GM18499 (cell line): ENCODE data around the gene TSPAN10.

Source experiments
- ATAC-seq: cut with Tn5 transposase; IDR thresholded peaks from one replicate; pipeline ENCODE4 v1.9.1; 2021; ENCODE audit warnings: moderate number of reproducible peaks; ENCODE audit not compliant: insufficient read depth, unreplicated experiment

Gene TSPAN10

DNA sequence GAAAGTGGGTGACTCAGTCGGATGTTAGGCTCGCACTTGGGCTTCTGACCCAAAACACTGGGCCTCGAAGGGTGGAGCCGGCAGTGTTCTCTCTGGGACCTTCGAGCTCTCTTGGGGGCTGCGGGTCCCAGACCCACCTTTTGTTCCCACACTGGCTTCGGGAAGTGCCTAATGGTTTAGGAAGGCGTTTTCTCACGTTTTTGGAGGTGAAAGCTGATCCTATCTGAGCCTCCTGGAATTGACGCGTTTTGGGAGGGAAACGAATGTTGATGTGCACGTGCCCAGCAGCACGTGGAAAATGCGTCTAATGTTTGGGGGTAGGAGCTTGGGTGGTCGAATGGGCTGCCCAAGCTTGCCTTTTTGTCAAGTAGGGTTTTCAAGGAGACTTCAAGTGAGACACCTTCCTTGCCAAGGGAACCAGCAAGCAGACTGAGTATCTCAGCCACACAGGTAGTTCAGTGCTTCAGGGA, 47.5 kb downstream of the TSPAN10 start:
- no peak for ATAC-seq

DNA sequence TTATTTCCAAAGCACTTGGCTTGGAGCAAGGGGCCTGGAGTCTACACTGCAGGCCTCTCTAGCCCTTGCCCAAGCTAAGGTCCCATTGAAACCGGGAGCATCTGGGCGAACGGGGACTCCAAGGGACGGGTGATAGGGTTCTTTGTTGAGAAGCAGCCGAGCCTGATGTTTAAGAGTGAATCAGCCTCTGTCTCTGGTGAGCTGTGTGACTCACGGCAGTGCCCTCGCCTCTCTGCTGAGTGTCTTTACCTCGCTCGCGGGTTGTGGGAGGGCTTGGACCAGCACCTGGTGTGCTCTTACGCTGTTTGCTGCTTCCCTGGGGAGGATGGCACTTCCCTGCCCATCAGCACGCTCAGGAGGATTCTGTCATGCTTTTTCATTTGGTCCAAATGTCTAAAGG, 48.1 kb downstream of the TSPAN10 start:
- no peak for ATAC-seq

- ATAC-seq, result no peak
These were observed 49.6 kb downstream of the TSPAN10 start for GRCh38 chr17:81686614-81687013.

DNA sequence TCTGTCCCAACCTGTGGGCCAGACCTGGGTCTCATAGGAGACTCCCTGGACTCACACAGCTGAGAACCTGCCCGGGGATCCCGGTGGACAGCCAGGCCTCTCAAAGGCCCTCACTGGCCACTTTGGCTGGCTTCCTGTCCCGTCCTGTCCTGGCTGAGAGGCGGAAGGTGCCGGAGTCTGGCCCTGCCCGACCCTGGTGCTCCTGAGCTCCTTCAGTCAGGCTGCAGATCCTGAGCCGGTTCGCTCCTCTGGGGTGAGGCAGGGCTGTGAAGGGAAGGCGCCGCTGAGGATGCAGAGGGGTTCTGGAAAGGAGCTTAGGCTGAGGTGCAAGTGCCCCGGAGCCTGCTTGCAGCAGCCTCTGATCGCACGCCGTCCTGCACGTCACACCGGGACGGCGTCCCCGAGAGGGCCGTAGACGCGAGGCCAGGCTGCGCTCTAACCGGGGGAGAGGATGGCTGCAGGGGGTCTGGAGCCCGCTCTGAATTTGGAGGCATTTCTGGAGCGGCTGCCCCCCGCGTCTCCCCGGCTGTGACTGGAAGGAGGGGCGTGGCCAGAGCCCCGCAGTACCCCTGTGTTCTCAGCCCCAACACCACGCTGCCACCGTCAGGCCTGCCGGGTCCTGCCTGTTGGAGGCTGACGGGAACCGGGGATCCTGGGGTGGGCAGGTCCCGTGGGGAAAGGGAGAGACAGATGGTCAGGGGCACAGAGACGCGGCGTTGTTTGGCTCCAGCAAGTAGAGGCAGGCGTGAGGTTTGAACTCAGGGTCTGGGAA, 51.0 kb downstream of the TSPAN10 start:
- no peak for ATAC-seq

DNA sequence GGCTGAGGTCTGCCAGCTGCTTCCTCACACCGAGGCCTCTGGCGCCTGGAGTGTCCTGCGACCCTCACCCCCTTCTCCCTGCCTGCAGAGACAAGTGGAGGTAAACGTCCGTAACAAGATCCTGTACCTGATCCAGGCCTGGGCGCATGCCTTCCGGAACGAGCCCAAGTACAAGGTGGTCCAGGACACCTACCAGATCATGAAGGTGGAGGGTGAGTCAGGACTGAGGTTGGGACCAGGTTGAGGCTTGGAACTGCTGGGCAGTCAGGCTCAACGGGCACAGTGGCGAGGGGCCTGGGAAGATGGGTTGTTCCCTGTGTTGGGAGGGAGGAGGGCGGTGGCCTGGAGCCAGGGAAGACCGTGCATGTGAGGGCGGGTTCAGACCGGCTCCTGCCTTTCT, 51.6 kb downstream of the TSPAN10 start:
- no peak for ATAC-seq

GRCh38 chr17:81690066-81690465, 53.1 kb downstream of the TSPAN10 start:
- no peak for ATAC-seq

GRCh38 chr17:81690549-81690948, 53.6 kb downstream of the TSPAN10 start:
- no peak for ATAC-seq

- ATAC-seq, result no peak
These were observed 54.2 kb downstream of the TSPAN10 start for GRCh38 chr17:81691196-81691595.

DNA sequence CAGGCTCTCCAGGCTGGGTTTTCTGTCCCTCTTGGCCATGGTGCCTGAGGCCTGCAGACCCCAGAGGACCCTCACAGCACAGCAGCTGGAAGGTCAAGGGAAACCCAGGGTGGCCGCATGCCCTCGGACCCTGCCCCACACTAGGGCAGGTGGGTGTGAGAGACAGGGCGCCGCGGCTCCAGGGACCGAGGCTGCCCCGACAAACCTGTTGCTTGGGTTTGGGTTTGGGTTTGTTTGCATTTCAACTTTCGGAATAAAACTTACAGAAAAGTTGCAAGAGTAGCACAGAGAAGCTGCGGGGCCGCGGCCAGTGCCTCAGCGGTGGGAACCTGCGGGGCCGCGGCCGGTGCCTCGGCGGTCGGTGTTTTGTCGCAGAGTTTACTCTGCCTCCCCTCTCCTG, 54.6 kb downstream of the TSPAN10 start:
- ATAC-seq, result no peak

- ATAC-seq, result no peak
These were observed 56.7 kb downstream of the TSPAN10 start for GRCh38 chr17:81693509-81694210.

- ATAC-seq, result no peak
These were observed 57.8 kb downstream of the TSPAN10 start for GRCh38 chr17:81694810-81695209.

DNA sequence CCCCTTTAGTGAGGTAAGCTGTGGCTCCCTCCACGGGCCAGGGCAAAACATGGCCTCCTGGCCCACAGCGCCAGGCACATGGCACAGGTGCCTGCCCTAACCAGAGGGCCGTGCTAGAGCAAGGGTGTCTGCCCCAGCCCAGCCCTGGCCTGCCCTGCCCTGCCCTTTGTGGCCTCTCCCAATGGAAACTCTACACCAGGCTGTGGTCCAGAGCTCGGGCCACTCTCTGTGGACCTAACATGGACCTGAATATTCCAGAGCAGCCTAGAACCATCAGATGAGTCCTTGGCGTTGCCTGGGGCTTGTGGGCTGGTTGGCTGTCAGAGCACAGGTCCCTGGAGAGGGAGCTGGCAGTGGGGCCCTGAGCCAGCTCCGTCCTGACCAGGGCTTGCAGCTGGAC, 58.2 kb downstream of the TSPAN10 start:
- no peak for ATAC-seq

DNA sequence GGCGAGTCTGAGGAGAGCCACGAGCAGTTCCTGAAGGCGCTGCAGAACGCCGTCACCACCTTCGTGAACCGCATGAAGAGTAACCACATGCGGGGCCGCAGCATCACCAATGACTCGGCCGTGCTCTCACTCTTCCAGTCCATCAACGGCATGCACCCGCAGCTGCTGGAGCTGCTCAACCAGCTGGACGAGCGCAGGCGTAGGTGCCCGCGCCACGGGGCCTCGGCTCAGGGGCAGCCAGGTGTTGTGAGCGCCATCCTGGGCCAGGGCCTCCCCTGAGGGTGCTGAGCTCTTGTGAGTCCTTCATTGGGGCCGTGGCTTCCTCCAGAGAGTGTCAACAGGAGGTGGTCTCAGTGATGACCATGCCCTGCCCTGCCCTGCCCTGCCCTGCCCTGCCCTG, 58.8 kb downstream of the TSPAN10 start:
- no peak for ATAC-seq

DNA sequence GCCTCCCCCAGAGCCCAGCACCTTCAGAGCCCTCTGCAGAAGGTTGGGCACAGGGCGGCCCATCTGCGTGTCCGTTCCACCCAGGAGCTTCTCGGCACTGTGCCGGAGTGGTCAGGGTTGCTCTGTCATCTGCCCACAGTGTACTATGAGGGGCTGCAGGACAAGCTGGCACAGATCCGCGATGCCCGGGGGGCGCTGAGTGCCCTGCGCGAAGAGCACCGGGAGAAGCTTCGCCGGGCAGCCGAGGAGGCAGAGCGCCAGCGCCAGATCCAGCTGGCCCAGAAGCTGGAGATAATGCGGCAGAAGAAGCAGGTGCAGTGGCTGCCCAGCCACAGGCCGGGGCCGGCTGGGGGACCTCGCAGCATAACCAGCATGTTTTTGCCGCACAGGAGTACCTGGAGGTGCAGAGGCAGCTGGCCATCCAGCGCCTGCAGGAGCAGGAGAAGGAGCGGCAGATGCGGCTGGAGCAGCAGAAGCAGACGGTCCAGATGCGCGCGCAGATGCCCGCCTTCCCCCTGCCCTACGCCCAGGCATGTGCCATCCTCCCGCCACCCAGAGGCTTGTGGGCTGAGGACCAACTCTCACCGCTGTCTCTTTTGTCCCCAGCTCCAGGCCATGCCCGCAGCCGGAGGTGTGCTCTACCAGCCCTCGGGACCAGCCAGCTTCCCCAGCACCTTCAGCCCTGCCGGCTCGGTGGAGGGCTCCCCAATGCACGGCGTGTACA, 59.4 kb downstream of the TSPAN10 start:
- ATAC-seq, result no peak

GRCh38 chr17:81697261-81698044, 60.5 kb downstream of the TSPAN10 start:
- no peak for ATAC-seq
